Liver (tissue), 9 donors: ENCODE measurements around the gene KCNT1. TPM values are rescaled to one million over a fixed set of nuclear protein-coding genes. Genes with fewer than 3 reads are reported as not detected.

Experiments
- DNase-seq: peaks from one replicate; pipeline ENCODE4 v3.0.0-alpha.2; 2017; ENCODE audit warnings: low spot score
- H3K27ac ChIP-seq, 2 donors: one replicate each; pipeline ENCODE4 v1.7.0; 2013; ENCODE audit warnings: inconsistent platforms in 2 of 2, low read length in 2 of 2, control low read depth in 1 of 2, low read depth in 1 of 2, mild to moderate bottlenecking in 1 of 2
- H3K27me3 ChIP-seq, 4 donors: one replicate each; pipeline versions ENCODE4 v1.6.1 to v1.7.0; 2013; ENCODE audit warnings: low read length in 3 of 4, inconsistent platforms in 1 of 4, mild to moderate bottlenecking in 1 of 4, moderate library complexity in 1 of 4; ENCODE audit not compliant: control insufficient read depth in 4 of 4, insufficient read depth in 4 of 4
- H3K36me3 ChIP-seq, 4 donors: one replicate each; pipeline versions ENCODE4 v1.6.1 to v1.7.0; 2013; ENCODE audit warnings: low read length in 3 of 4, mild to moderate bottlenecking in 3 of 4, low read depth in 1 of 4, moderate library complexity in 1 of 4; ENCODE audit not compliant: control insufficient read depth in 4 of 4, insufficient read depth in 3 of 4
- H3K4me1 ChIP-seq, 4 donors: one replicate each; pipeline versions ENCODE4 v1.6.1 to v1.7.0; 2013; ENCODE audit warnings: low read length in 3 of 4, mild to moderate bottlenecking in 3 of 4, moderate library complexity in 1 of 4; ENCODE audit not compliant: control insufficient read depth in 4 of 4, insufficient read depth in 4 of 4
- H3K4me3 ChIP-seq, 3 donors: one replicate each; pipeline versions ENCODE4 v1.6.1 to v1.7.0; 2013; ENCODE audit warnings: low read length in 3 of 3, control low read depth in 1 of 3, low read depth in 1 of 3, mild to moderate bottlenecking in 1 of 3
- H3K9ac ChIP-seq, 2 donors: one replicate each; pipeline ENCODE4 v1.7.0; 2013; ENCODE audit warnings: low read length in 2 of 2, mild to moderate bottlenecking in 2 of 2, moderate library complexity in 2 of 2, control low read depth in 1 of 2, low read depth in 1 of 2
- H3K9me3 ChIP-seq, 4 donors: one replicate each; pipeline versions ENCODE4 v1.6.1 to v1.7.0; 2013; ENCODE audit warnings: low read length in 3 of 4; ENCODE audit not compliant: control insufficient read depth in 4 of 4
- CTCF ChIP-seq: fragments of 150-350 bp; IDR thresholded peaks from 2 replicates; pipeline ENCODE4 v1.5.1; 2017; ENCODE audit warnings: improper control_type of control experiment, low read depth, low read length; ENCODE audit not compliant: missing input control
- FOXA1 ChIP-seq: IDR thresholded peaks from 2 replicates; pipeline ENCODE4 v1.6.1; 2016; ENCODE audit warnings: antibody characterized with exemption
- FOXA2 ChIP-seq: IDR thresholded peaks from 2 replicates; pipeline ENCODE4 v1.6.1; 2016; ENCODE audit warnings: antibody characterized with exemption
- GABPA ChIP-seq, 2 donors: IDR thresholded peaks in 1 of 2; conservative IDR thresholded peaks in 1 of 2; 2 replicates each; pipeline ENCODE4 v1.6.1; 2016; ENCODE audit warnings: antibody characterized with exemption in 2 of 2, mild to moderate bottlenecking in 1 of 2, moderate library complexity in 1 of 2
- HNF4A ChIP-seq, 2 donors: conservative IDR thresholded peaks; 2 replicates each; pipeline ENCODE4 v1.6.1; 2016; ENCODE audit warnings: antibody characterized with exemption in 2 of 2, mild to moderate bottlenecking in 2 of 2
- HNF4G ChIP-seq: IDR thresholded peaks from 2 replicates; pipeline ENCODE4 v1.6.1; 2016; ENCODE audit warnings: antibody characterized with exemption
- JUND ChIP-seq, 2 donors: IDR thresholded peaks; 2 replicates each; pipeline ENCODE4 v1.6.1; 2016; ENCODE audit warnings: antibody characterized with exemption in 2 of 2
- NR2F2 ChIP-seq: IDR thresholded peaks from 2 replicates; pipeline ENCODE4 v1.6.1; 2016; ENCODE audit warnings: antibody characterized with exemption
- RAD21 ChIP-seq, 2 donors: IDR thresholded peaks; 2 replicates each; pipeline ENCODE4 v1.6.1; 2016; ENCODE audit warnings: antibody characterized with exemption in 2 of 2, mild to moderate bottlenecking in 2 of 2
- RXRA ChIP-seq, 2 donors: IDR thresholded peaks; 2 replicates each; pipeline ENCODE4 v1.6.1; 2017 to 2018; ENCODE audit warnings: antibody characterized with exemption in 2 of 2, mild to moderate bottlenecking in 1 of 2
- SP1 ChIP-seq: IDR thresholded peaks from 2 replicates; pipeline ENCODE4 v1.6.1; 2018; ENCODE audit warnings: antibody characterized with exemption, mild to moderate bottlenecking
- TAF1 ChIP-seq: conservative IDR thresholded peaks from 2 replicates; pipeline ENCODE4 v1.6.1; 2016; ENCODE audit warnings: antibody characterized with exemption, mild to moderate bottlenecking
- YY1 ChIP-seq: IDR thresholded peaks from 2 replicates; pipeline ENCODE4 v1.6.1; 2016; ENCODE audit warnings: antibody characterized with exemption, mild to moderate bottlenecking
- ZBTB33 ChIP-seq: IDR thresholded peaks from 2 replicates; pipeline ENCODE4 v1.6.1; 2016; ENCODE audit warnings: antibody characterized with exemption
- WGBS: extraction: QIAGEN DNeasy Blood & Tissue Kit; methylation state at CpG from one replicate; pipeline ENCODE4 v1.1.7; 2013; 5-methylcytosine and 5-hydroxymethylcytosine counted together
- polyA plus RNA-seq, 2 donors: library from polyadenylated mRNA; stranded (reverse) in 1 of 2; unstranded in 1 of 2; fragments of 200-250 nt in 1 of 2; fragments of >200 nt in 1 of 2; fragmentation: Nextera tagmentation in 1 of 2; extraction: Ambion mirVana in 1 of 2; gene quantifications; one replicate each; pipeline versions ENCODE4 v1.2.1 to v1.2.3, GENCODE V29; 2013 to 2015
- total RNA-seq, 2 donors: library from RNA; depleted of rRNA; stranded (reverse); fragments of >200 nt; gene quantifications; one replicate each; pipeline ENCODE4 v1.2.3, GENCODE V29; 2014
- donor health status: healthy.
- donor health status: healthy.
- donor health status: healthy.
- donor health status: healthy.
- donor health status: healthy.

KCNT1 gene
- total and polyA plus RNA-seq, 4 donors, result 0.08 TPM; not detected in 2

GRCh38 chr9:135751501-135751900 lies 49.5 kb downstream of the KCNT1 start:
- H3K27me3 ChIP-seq, result no peaks in the 10 kb centered on the region
- H3K4me3 ChIP-seq, result no peak overlapping the region
- H3K9ac ChIP-seq, result no peak overlapping the region
- H3K4me1 ChIP-seq, result no peaks in the 10 kb centered on the region
- no peak for DNase-seq
- peaks cover 0 to 3% (median under 1%) of the 10 kb centered on the region in 4 donors for H3K9me3 ChIP-seq
- no peak overlapping the region for H3K27ac ChIP-seq
- TF ChIP-seq CTCF (no peak), NR2F2 (no peak), HNF4G (no peak), FOXA1 (no peak), GABPA (IDR thresholded peaks at IDR 0.05 in 1 of 2, conservative IDR thresholded peaks at IDR 0.05 in 1 of 2) (no peak)
- H3K36me3 ChIP-seq, result no peaks in the 10 kb centered on the region
- WGBS, result 60% methylated on average over 13 of the region's 13 CpGs

GRCh38 chr9:135752281-135753204 lies 50.6 kb downstream of the KCNT1 start:
- WGBS, result 89% methylated on average over 8 of the region's 8 CpGs
- H3K9me3 ChIP-seq, result peaks cover 0 to 3% (median under 1%) of the 10 kb centered on the region in 4 donors
- H3K4me1 ChIP-seq, result no peaks in the 10 kb centered on the region
- DNase-seq, result no peak
- no peak overlapping the region for H3K9ac ChIP-seq
- no peak overlapping the region for H3K27ac ChIP-seq
- H3K4me3 ChIP-seq, result no peak overlapping the region
- no peaks in the 10 kb centered on the region for H3K27me3 ChIP-seq
- no peak for TF ChIP-seq RXRA (IDR thresholded peaks at IDR 0.05)
- no peak for TF ChIP-seq YY1
- no peak for TF ChIP-seq RAD21 (IDR thresholded peaks at IDR 0.05)
- no peak for TF ChIP-seq ZBTB33
- TF ChIP-seq FOXA1, result no peak
- no peak for TF ChIP-seq FOXA2
- no peak for TF ChIP-seq NR2F2
- no peak for TF ChIP-seq JUND (IDR thresholded peaks at IDR 0.05)
- TF ChIP-seq SP1, result no peak
- no peak for TF ChIP-seq TAF1
- no peak for TF ChIP-seq HNF4A (conservative IDR thresholded peaks at IDR 0.05)
- no peaks in the 10 kb centered on the region for H3K36me3 ChIP-seq
